ENCODE results near the gene PDCL2.
"Not testable (repeated sequence)": the region's sequence is repeated elsewhere in the genome, so short reads cannot be mapped to it uniquely, and the experiment has no call there.

PDCL2 gene

GRCh38 chr4:55592014-55592413 lies at the start of gene PDCL2:
Gene PDCL2, minus strand, starts transcription at chr4:55592245. Its CDS starts 136 bp downstream, at chr4:55592109.
- DNase-seq (ENCODE audit: low spot score): no peak

GRCh38 chr4:55637272-55637820 lies 45.3 kb upstream of the PDCL2 start:
- no peak for DNase-seq (ENCODE audit: low spot score)

GRCh38 chr4:55636656-55636999 lies 44.6 kb upstream of the PDCL2 start:
- DNase-seq (ENCODE audit: low spot score): no peak

GRCh38 chr4:55635741-55636655 lies 44.0 kb upstream of the PDCL2 start, which contains the start of gene NMU:
Gene NMU, minus strand, starts transcription at chr4:55636298. Its CDS starts 106 bp downstream, at chr4:55636192.
- DNase-seq (ENCODE audit: low spot score): no peak

GRCh38 chr4:55635282-55635681 lies 43.2 kb upstream of the PDCL2 start:
- no peak for DNase-seq (ENCODE audit: low spot score)

GRCh38 chr4:55634417-55635128 lies 42.5 kb upstream of the PDCL2 start:
- DNase-seq (ENCODE audit: low spot score): no peak

GRCh38 chr4:55633903-55634302 lies 41.9 kb upstream of the PDCL2 start:
- DNase-seq (ENCODE audit: low spot score): no peak

- no peak for DNase-seq (ENCODE audit: low spot score)
Measured at GRCh38 chr4:55625835-55626234, 33.8 kb upstream of the PDCL2 start.

- DNase-seq (ENCODE audit: low spot score): not testable (repeated sequence)
Measured at GRCh38 chr4:55624063-55624462, 32.0 kb upstream of the PDCL2 start.

GRCh38 chr4:55618546-55619143 lies 26.6 kb upstream of the PDCL2 start:
- DNase-seq (ENCODE audit: low spot score): no peak

GRCh38 chr4:55617587-55618197 lies 25.6 kb upstream of the PDCL2 start:
- no peak for DNase-seq (ENCODE audit: low spot score)

GRCh38 chr4:55615008-55615407 lies 23.0 kb upstream of the PDCL2 start:
- DNase-seq (ENCODE audit: low spot score): no peak

- no peak for DNase-seq (ENCODE audit: low spot score)
Measured at GRCh38 chr4:55613621-55614020, 21.6 kb upstream of the PDCL2 start.

- DNase-seq (ENCODE audit: low spot score): no peak
Measured at GRCh38 chr4:55612341-55612740, 20.3 kb upstream of the PDCL2 start.

- DNase-seq (ENCODE audit: low spot score): no peak
Measured at GRCh38 chr4:55611358-55612059, 19.5 kb upstream of the PDCL2 start.

GRCh38 chr4:55610381-55610780 lies 18.3 kb upstream of the PDCL2 start:
- DNase-seq (ENCODE audit: low spot score): no peak

GRCh38 chr4:55609393-55609866 lies 17.4 kb upstream of the PDCL2 start:
- no peak for DNase-seq (ENCODE audit: low spot score)

GRCh38 chr4:55608591-55608990 lies 16.5 kb upstream of the PDCL2 start:
- no peak for DNase-seq (ENCODE audit: low spot score)

GRCh38 chr4:55604996-55605395 lies 13.0 kb upstream of the PDCL2 start:
- no peak for DNase-seq (ENCODE audit: low spot score)

- no peak for DNase-seq (ENCODE audit: low spot score)
Measured at GRCh38 chr4:55600640-55601039, 8.6 kb upstream of the PDCL2 start.

GRCh38 chr4:55598641-55599040 lies 6.6 kb upstream of the PDCL2 start:
- no peak for DNase-seq (ENCODE audit: low spot score)
